ENCODE results near the gene TMEM37.

The TMEM37 gene

GRCh38 chr2:119460076-119460475, 28.4 kb downstream of the TMEM37 start:
- H3K36me3 ChIP-seq (ENCODE audit: control insufficient read depth, insufficient read depth, low read length): no peaks in the 10 kb centered on the region
- WGBS, 2 experiments: 81 to 82% methylated on average over 2 of the region's 2 CpGs
- no peak overlapping the region for H3K4me3 ChIP-seq (ENCODE audit: insufficient read depth, low read depth, low read length)
- H3K27me3 ChIP-seq (ENCODE audit: control insufficient read depth, insufficient read depth, low read length, poor library complexity, severe bottlenecking): no peaks in the 10 kb centered on the region
- H3K9me3 ChIP-seq (ENCODE audit: control insufficient read depth, low read length): no peaks in the 10 kb centered on the region
- no peaks in the 10 kb centered on the region for H3K4me1 ChIP-seq (ENCODE audit: control insufficient read depth, insufficient read depth, low read length)
- no peak overlapping the region for H3K27ac ChIP-seq (ENCODE audit: insufficient read depth, low read depth, low read length, poor library complexity, severe bottlenecking)

- 93 to 97% methylated on average over 5 of the region's 5 CpGs for WGBS, 2 experiments
- no peak overlapping the region for H3K4me3 ChIP-seq (ENCODE audit: insufficient read depth, low read depth, low read length)
- no peaks in the 10 kb centered on the region for H3K9me3 ChIP-seq (ENCODE audit: control insufficient read depth, low read length)
- no peaks in the 10 kb centered on the region for H3K36me3 ChIP-seq (ENCODE audit: control insufficient read depth, insufficient read depth, low read length)
- H3K27me3 ChIP-seq (ENCODE audit: control insufficient read depth, insufficient read depth, low read length, poor library complexity, severe bottlenecking): no peaks in the 10 kb centered on the region
- H3K27ac ChIP-seq (ENCODE audit: insufficient read depth, low read depth, low read length, poor library complexity, severe bottlenecking): no peak overlapping the region
- H3K4me1 ChIP-seq (ENCODE audit: control insufficient read depth, insufficient read depth, low read length): no peaks in the 10 kb centered on the region
These were observed 30.2 kb downstream of the TMEM37 start for GRCh38 chr2:119461811-119462210.

- WGBS, 2 experiments: 93 to 94% methylated on average over 7 of the region's 7 CpGs
These were observed 30.9 kb downstream of the TMEM37 start for GRCh38 chr2:119462574-119462973.

GRCh38 chr2:119463136-119463535, 31.5 kb downstream of the TMEM37 start:
- H3K36me3 ChIP-seq (ENCODE audit: control insufficient read depth, insufficient read depth, low read length): no peaks in the 10 kb centered on the region
- WGBS, 2 experiments: 69 to 78% methylated on average over 3 to 4 of the region's 4 CpGs

More at GRCh38 chr2:119462574-119462973, 30.9 kb downstream of the TMEM37 start:
- no peaks in the 10 kb centered on the region for H3K36me3 ChIP-seq (ENCODE audit: control insufficient read depth, insufficient read depth, low read length)
- no peaks in the 10 kb centered on the region for H3K9me3 ChIP-seq (ENCODE audit: control insufficient read depth, low read length)
- H3K4me1 ChIP-seq (ENCODE audit: control insufficient read depth, insufficient read depth, low read length): no peaks in the 10 kb centered on the region
- H3K4me3 ChIP-seq (ENCODE audit: insufficient read depth, low read depth, low read length): no peak overlapping the region
- no peaks in the 10 kb centered on the region for H3K27me3 ChIP-seq (ENCODE audit: control insufficient read depth, insufficient read depth, low read length, poor library complexity, severe bottlenecking)
- no peak overlapping the region for H3K27ac ChIP-seq (ENCODE audit: insufficient read depth, low read depth, low read length, poor library complexity, severe bottlenecking)

GRCh38 chr2:119463990-119464389, 32.3 kb downstream of the TMEM37 start:
- H3K9me3 ChIP-seq (ENCODE audit: control insufficient read depth, low read length): no peaks in the 10 kb centered on the region
- 92 to 93% methylated on average over 9 of the region's 9 CpGs for WGBS, 2 experiments

More at GRCh38 chr2:119463136-119463535, 31.5 kb downstream of the TMEM37 start:
- H3K27me3 ChIP-seq (ENCODE audit: control insufficient read depth, insufficient read depth, low read length, poor library complexity, severe bottlenecking): no peaks in the 10 kb centered on the region
- no peak overlapping the region for H3K4me3 ChIP-seq (ENCODE audit: insufficient read depth, low read depth, low read length)
- no peak overlapping the region for H3K27ac ChIP-seq (ENCODE audit: insufficient read depth, low read depth, low read length, poor library complexity, severe bottlenecking)
- H3K9me3 ChIP-seq (ENCODE audit: control insufficient read depth, low read length): no peaks in the 10 kb centered on the region
- no peaks in the 10 kb centered on the region for H3K4me1 ChIP-seq (ENCODE audit: control insufficient read depth, insufficient read depth, low read length)

GRCh38 chr2:119464981-119465380, 33.3 kb downstream of the TMEM37 start:
- no peak overlapping the region for H3K27ac ChIP-seq (ENCODE audit: insufficient read depth, low read depth, low read length, poor library complexity, severe bottlenecking)
- H3K9me3 ChIP-seq (ENCODE audit: control insufficient read depth, low read length): no peaks in the 10 kb centered on the region
- H3K4me1 ChIP-seq (ENCODE audit: control insufficient read depth, insufficient read depth, low read length): no peaks in the 10 kb centered on the region
- H3K36me3 ChIP-seq (ENCODE audit: control insufficient read depth, insufficient read depth, low read length): no peaks in the 10 kb centered on the region
- 94 to 95% methylated on average over 4 of the region's 4 CpGs for WGBS, 2 experiments
- no peaks in the 10 kb centered on the region for H3K27me3 ChIP-seq (ENCODE audit: control insufficient read depth, insufficient read depth, low read length, poor library complexity, severe bottlenecking)
- H3K4me3 ChIP-seq (ENCODE audit: insufficient read depth, low read depth, low read length): no peak overlapping the region

More at GRCh38 chr2:119463990-119464389, 32.3 kb downstream of the TMEM37 start:
- no peaks in the 10 kb centered on the region for H3K4me1 ChIP-seq (ENCODE audit: control insufficient read depth, insufficient read depth, low read length)
- no peak overlapping the region for H3K27ac ChIP-seq (ENCODE audit: insufficient read depth, low read depth, low read length, poor library complexity, severe bottlenecking)
- no peaks in the 10 kb centered on the region for H3K27me3 ChIP-seq (ENCODE audit: control insufficient read depth, insufficient read depth, low read length, poor library complexity, severe bottlenecking)
- H3K4me3 ChIP-seq (ENCODE audit: insufficient read depth, low read depth, low read length): no peak overlapping the region
- no peaks in the 10 kb centered on the region for H3K36me3 ChIP-seq (ENCODE audit: control insufficient read depth, insufficient read depth, low read length)

GRCh38 chr2:119465687-119466086, 34.0 kb downstream of the TMEM37 start:
- WGBS, 2 experiments: 91 to 95% methylated on average over 11 of the region's 11 CpGs
- Histone ChIP-seq H3K27ac (ENCODE audit: insufficient read depth, low read depth, low read length, poor library complexity, severe bottlenecking) (no peak overlapping the region), H3K4me1 (ENCODE audit: control insufficient read depth, insufficient read depth, low read length) (no peaks in the 10 kb centered on the region), H3K36me3 (ENCODE audit: control insufficient read depth, insufficient read depth, low read length) (no peaks in the 10 kb centered on the region), H3K9me3 (ENCODE audit: control insufficient read depth, low read length) (no peaks in the 10 kb centered on the region), H3K4me3 (ENCODE audit: insufficient read depth, low read depth, low read length) (no peak overlapping the region), H3K27me3 (ENCODE audit: control insufficient read depth, insufficient read depth, low read length, poor library complexity, severe bottlenecking) (no peaks in the 10 kb centered on the region)

- no peaks in the 10 kb centered on the region for H3K36me3 ChIP-seq (ENCODE audit: control insufficient read depth, insufficient read depth, low read length)
- H3K4me1 ChIP-seq (ENCODE audit: control insufficient read depth, insufficient read depth, low read length): no peaks in the 10 kb centered on the region
- H3K4me3 ChIP-seq (ENCODE audit: insufficient read depth, low read depth, low read length): no peak overlapping the region
- no peaks in the 10 kb centered on the region for H3K27me3 ChIP-seq (ENCODE audit: control insufficient read depth, insufficient read depth, low read length, poor library complexity, severe bottlenecking)
- WGBS, 2 experiments: 90 to 92% methylated on average over 4 of the region's 4 CpGs
- no peaks in the 10 kb centered on the region for H3K9me3 ChIP-seq (ENCODE audit: control insufficient read depth, low read length)
- no peak overlapping the region for H3K27ac ChIP-seq (ENCODE audit: insufficient read depth, low read depth, low read length, poor library complexity, severe bottlenecking)
These were observed 34.7 kb downstream of the TMEM37 start for GRCh38 chr2:119466373-119466772.

- WGBS, 2 experiments: 82 to 94% methylated on average over 3 of the region's 3 CpGs
- Histone ChIP-seq H3K27me3 (ENCODE audit: control insufficient read depth, insufficient read depth, low read length, poor library complexity, severe bottlenecking) (no peaks in the 10 kb centered on the region), H3K36me3 (ENCODE audit: control insufficient read depth, insufficient read depth, low read length) (no peaks in the 10 kb centered on the region), H3K4me1 (ENCODE audit: control insufficient read depth, insufficient read depth, low read length) (no peaks in the 10 kb centered on the region), H3K9me3 (ENCODE audit: control insufficient read depth, low read length) (no peaks in the 10 kb centered on the region), H3K27ac (ENCODE audit: insufficient read depth, low read depth, low read length, poor library complexity, severe bottlenecking) (no peak overlapping the region), H3K4me3 (ENCODE audit: insufficient read depth, low read depth, low read length) (no peak overlapping the region)
These were observed 36.7 kb downstream of the TMEM37 start for GRCh38 chr2:119468154-119468955.

- 85 to 88% methylated on average over 6 of the region's 6 CpGs for WGBS, 2 experiments
- H3K4me3 ChIP-seq (ENCODE audit: insufficient read depth, low read depth, low read length): no peak overlapping the region
- H3K27me3 ChIP-seq (ENCODE audit: control insufficient read depth, insufficient read depth, low read length, poor library complexity, severe bottlenecking): no peaks in the 10 kb centered on the region
- no peak overlapping the region for H3K27ac ChIP-seq (ENCODE audit: insufficient read depth, low read depth, low read length, poor library complexity, severe bottlenecking)
- H3K9me3 ChIP-seq (ENCODE audit: control insufficient read depth, low read length): no peaks in the 10 kb centered on the region
- peaks cover 1% of the 10 kb centered on the region for H3K4me1 ChIP-seq (ENCODE audit: control insufficient read depth, insufficient read depth, low read length)
- H3K36me3 ChIP-seq (ENCODE audit: control insufficient read depth, insufficient read depth, low read length): no peaks in the 10 kb centered on the region
These were observed 37.5 kb downstream of the TMEM37 start for GRCh38 chr2:119469131-119469530.

Data from ectodermal cell (in vitro differentiated cells).